HG03135 (cell line): ENCODE results near the gene MED13.
A peak's percentile ranks its signal among the peaks of the same experiment; 100 is the strongest.

Source experiments
- ATAC-seq: cut with Tn5 transposase; IDR thresholded peaks from one replicate; pipeline ENCODE4 v1.9.1; 2021; ENCODE audit warnings: mild to moderate bottlenecking, moderate library complexity; ENCODE audit not compliant: unreplicated experiment

Gene MED13, protein sequence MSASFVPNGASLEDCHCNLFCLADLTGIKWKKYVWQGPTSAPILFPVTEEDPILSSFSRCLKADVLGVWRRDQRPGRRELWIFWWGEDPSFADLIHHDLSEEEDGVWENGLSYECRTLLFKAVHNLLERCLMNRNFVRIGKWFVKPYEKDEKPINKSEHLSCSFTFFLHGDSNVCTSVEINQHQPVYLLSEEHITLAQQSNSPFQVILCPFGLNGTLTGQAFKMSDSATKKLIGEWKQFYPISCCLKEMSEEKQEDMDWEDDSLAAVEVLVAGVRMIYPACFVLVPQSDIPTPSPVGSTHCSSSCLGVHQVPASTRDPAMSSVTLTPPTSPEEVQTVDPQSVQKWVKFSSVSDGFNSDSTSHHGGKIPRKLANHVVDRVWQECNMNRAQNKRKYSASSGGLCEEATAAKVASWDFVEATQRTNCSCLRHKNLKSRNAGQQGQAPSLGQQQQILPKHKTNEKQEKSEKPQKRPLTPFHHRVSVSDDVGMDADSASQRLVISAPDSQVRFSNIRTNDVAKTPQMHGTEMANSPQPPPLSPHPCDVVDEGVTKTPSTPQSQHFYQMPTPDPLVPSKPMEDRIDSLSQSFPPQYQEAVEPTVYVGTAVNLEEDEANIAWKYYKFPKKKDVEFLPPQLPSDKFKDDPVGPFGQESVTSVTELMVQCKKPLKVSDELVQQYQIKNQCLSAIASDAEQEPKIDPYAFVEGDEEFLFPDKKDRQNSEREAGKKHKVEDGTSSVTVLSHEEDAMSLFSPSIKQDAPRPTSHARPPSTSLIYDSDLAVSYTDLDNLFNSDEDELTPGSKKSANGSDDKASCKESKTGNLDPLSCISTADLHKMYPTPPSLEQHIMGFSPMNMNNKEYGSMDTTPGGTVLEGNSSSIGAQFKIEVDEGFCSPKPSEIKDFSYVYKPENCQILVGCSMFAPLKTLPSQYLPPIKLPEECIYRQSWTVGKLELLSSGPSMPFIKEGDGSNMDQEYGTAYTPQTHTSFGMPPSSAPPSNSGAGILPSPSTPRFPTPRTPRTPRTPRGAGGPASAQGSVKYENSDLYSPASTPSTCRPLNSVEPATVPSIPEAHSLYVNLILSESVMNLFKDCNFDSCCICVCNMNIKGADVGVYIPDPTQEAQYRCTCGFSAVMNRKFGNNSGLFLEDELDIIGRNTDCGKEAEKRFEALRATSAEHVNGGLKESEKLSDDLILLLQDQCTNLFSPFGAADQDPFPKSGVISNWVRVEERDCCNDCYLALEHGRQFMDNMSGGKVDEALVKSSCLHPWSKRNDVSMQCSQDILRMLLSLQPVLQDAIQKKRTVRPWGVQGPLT (N-terminal part only)

DNA sequence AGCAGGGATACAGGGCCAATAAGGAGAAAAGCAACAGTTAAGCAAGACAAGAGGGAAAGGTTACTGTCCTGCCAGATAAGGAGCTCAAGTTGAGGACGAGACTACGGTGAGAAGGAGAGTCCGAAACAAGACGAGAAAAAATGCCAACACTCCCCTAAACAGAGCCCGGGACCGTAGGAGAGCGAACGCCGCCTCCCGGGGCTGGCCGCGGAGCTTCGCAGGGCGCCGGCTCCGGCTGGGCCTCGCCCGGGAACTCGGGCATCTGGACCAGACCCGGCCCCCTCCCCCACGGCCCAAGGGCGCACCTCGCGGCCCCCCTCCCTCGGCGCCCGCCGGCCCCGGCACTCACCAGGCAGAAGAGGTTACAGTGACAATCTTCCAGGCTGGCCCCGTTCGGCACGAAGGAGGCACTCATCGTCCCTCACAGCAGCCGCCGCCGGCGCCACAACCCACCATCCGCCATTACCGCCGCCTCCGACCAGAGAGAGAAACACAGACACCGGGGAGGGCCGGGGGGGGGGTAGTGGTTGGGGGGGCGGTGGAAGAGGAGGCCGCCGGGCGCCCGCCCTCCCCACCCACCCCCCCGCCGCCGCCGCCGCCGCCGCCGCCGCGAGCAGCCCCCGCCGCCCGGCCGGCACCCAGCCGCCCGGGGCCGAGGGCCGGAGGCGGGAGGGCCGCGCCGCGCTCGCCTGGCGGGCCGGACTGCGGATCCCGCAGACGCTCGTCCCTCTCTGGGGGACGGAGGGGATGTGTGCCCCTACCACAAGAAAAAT, at the start of gene MED13:
Gene MED13, minus strand, starts transcription at position 488 of the 773 bp plus-strand sequence. Its CDS starts 73 bp downstream, at position 415.
- ATAC-seq, result no peak

DNA sequence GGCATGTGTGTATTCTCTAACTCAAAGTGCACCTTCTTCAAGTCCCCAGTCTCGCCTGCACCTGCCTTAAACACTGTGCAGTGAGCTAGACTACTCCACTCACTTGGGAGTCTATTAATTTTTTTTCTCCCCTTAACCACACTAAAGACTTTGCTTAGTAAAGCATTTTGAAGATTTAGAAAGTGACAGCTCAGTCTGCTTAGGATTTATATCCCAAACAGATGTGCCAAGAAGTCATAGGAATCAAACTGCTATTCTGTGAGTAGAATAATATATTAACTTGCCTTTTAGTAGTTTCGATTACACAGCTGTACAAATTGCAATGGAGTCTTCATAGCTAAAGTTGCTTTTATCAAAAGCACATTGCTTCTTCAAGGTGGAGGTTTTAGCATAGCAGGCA, 47.2 kb upstream of the MED13 start:
- no peak for ATAC-seq

DNA sequence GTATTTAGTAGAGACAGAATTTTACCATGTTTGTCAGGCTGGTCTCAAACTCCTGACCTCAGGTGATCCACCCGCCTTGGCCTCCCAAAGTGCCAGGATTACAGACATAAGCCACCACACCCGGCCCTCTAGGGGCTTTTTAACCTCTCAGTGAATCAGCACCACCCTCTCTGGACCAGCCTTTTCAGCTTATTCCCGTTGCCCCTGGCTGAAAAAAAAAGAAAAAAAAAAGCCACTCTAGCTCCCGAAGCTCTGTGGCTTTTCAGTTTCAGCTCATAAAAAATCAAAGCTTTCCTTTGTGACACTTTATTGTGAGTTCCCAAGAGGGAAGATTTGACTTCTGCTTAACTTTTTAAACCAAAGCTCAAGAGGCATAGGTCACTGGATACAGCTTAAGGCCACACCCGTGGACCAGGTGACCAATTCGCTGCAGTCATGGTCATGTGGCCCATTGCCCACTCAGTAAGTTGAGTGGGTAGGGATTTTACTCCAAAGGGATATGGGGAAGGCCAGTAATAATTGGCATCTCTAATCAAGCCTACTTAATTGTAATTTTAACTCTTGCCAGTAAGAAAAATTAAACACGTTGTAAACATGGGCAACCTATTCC, 46.6 kb upstream of the MED13 start:
- ATAC-seq, result no peak

DNA sequence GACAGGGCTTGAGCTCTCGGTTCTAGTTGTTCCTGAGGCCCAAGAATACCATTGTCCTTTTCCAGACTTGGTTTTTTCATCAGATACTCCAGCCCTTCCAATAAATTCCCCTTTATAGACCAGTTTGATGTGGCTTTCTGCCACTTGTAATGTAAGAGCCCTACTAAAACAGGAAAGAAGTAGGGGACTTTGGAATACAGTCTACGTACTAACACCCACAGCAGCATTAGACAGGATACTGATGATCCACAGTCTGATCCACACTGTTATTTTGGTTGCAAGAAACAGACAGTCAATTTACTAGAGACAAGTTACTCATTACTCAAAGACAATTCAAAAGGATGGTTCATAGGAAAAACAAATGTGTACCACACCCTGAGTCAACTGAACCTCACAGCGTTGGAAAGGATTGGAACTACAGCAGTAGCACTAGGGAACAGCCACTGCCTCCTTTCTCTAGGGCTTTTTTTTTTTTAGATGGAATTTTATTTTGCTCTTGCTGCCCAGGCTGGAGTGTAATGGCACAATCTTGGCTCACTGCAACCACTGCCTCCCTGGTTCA, 45.9 kb upstream of the MED13 start:
- no peak for ATAC-seq

DNA sequence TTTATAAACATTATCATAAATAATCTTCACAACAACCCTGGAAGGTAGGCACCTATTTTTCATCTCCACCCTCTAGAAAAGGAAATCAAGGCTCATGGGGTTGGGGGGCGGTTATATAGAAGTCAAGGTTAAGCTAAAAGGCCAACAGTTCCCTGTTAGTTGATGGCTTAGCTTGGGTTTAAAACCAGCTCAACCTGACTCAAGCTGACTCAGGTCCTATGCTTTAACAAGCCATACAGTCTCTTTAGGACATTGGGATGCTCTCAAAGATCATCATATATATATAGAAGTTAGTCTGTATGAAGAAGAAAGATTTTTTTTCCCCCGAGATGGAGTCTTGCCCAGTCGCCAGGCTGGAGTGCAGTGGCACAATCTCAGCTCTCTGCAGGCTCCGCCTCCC, 44.8 kb upstream of the MED13 start:
- no peak for ATAC-seq

DNA sequence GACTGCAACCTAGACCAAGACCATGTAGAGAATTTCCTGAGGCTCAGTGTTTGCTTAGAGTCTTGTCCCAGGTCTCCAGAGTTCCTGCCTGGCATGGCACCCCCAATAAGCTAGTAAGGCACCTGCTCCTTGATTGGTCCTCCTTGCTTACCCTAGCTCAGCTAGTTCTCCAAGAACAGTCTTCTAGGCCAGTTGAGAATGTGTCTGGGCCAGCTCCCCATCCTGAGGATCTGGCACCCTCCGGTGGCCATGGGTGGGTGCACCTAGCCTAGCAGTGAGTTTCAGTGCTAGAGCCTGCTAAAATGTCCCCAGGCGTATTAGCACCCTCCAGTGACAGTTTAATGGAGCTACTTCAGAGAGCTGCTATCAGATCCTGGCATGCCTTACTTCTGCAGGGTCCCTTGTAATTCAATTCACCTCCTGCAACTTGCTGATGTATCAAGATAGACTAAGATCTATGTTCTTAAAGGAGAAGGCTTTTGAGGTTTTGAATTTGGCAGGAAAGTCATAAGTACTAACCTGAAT, 44.4 kb upstream of the MED13 start:
- peak; percentile 99 for ATAC-seq

DNA sequence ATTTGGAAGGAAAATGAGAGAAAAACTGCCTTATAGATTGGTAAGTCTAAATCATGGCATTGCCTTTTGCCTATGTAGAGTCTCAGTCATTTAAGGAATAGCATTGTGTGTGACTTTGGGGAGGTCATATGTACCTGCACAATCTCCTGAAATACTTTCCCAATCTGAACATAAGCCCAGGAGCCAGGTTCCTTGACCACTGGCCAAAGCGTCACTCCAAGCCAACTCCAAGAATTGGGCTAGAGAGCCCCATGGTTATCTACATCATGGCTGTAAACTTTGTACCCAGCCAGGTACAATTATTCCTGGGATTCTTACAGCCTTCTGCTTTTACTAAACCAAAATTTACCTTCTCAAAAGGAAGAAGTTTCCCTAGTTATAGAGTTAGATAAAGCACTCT, 40.8 kb upstream of the MED13 start:
- ATAC-seq, result no peak

DNA sequence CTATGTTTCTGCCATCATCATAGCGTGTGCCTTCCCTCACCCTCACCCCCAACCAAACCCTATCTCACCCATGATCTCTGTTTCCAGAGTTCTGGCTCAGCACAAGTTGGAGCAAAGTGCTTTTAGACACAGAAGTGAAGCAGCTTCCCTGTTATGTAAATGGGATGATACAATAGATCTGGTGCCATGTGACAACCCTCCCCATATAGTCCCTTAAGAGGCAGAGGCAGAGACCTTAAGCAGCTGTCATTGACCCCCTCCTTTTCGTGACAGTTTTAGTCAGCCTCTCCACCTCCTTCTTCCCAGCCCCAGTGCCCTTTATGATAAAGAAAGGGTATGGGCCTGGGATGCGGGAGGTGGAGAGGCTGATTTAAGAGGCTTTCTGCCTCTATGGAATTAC, 40.3 kb upstream of the MED13 start:
- no peak for ATAC-seq

DNA sequence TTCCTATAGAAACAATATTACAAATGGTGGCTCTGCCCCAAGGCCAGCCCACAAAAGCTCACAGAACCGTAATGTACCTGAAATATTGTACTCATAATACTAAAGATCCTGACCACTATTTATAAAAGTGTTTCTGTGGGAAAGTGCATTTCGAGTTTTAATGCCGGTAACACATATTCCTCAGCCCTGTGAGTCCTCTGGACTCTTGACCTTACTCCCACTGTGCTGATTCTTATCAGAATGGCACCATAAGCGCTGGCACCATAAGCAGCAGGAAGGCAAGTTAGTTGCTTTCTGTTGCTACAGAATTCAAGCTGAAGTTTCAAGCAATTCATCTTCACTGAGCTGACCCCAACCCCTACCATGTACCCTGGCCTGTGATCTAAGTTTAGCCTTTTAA, 36.4 kb upstream of the MED13 start:
- ATAC-seq, result no peak

DNA sequence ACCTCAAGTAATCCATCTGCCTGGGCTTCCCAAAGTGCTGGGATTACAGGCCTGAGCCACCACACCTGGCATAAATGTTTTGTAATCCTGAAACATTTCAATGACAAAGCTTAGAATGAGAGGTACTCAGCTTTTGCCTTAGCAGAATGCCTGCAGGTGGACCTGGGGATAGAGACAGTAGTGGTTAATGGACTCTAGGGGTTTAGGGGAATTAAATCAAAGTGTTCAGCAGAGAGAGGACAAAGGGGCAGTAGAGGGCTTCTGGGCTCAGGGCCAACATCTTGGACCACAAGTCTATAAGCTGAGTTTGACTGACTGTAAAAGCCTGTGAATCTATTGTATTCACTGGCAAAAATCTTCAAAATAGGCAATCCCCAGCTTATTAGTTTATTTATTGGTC, 36.0 kb upstream of the MED13 start:
- ATAC-seq, result no peak

DNA sequence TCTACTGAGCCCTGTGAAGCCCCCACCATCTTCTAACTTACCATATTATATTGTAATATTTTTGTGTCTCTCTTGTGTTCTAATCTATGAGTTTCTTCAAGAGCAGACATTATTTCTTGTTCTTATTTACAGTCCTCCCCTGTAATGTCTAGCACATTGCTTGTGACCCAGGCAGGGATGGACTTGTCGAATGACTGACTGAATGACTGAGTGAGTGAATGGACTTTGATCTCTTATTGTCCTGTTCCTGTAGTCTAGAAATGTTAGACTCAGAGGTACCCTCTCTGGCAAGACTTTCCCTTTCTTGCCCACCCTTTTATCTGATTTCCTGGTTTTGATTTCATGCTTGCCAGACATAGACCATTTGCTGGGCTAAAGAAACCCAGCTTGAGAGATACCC, 35.0 kb upstream of the MED13 start:
- ATAC-seq, result no peak

DNA sequence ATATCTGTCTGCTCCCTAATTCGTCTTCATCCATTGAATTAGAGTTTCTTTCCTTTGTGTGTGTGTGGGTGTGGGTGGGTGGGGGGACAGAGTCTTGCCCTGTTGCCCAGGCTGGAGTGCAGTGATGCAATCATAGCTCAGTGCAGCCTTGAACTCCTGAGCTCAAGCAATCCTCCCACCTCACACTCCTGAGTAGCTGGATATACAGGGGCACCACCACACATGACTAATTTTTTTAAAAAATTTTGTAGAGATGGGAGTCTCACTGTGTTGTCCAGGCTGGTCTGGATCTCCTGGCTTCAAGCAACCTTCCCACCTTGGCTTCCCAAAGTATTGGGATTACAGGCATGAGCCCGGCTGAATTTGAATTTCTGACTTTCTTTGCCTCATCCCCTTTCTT, 34.5 kb upstream of the MED13 start:
- no peak for ATAC-seq

DNA sequence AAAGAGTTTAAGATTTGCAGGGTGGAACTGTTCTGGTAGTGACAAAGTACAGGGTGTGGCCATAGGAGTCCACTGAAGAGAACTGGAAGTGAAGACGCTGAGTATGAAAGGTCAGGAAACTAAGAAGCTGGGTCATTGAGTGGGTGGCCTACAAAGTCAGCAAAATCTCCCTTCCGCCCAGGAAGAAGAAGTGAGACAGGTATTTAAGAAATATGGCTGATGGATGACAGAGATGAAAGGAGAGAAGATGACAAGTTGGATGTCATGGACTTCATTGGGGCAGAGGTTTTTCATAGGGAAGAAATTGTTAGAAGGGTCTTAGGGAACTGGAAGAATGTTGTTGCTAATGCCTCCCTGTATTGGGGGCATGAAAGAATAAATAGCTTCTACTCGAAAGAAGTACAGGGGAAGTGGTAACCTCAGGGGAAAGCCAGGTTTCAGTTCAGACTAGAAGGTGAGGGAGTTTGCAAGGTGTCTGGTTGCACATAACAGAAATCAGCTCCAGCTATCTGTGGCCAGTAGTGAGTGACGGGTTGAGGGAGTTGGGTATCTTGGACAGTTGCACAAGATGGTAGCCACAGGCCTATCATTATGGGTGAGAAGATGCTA, 33.6 kb upstream of the MED13 start:
- ATAC-seq, result peak; percentile 89

DNA sequence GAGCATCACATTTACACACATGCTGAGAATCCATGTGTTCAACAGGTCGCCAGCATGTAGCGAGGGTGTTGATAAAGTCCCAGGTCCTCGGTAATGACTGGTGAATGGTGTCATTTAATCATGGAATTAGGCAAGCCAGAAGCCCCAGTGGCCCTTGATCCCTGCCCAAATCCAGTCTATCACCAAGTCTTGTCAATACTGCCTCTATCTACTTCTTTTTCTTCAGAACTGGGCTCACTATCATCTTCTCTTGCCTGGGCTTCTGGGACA, 31.3 kb upstream of the MED13 start:
- no peak for ATAC-seq

DNA sequence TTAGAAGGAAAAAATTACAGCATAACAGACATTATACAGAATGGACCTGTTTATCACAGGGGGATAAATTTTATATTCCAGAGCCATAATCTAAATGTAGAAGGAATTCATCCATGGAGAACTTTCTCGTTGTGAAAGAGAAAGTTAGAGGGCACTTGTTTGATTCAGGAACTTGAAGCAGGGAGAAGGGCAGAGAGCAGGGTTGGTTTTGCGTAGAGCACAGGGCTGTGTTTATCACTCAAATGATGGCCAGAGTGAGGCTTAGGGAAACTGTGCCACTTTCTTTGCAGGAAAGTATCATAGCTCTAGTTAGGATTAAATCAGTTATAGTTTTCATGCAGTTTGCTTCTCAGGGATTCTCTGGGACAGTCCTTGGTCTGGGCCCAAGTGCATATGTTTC, 29.1 kb upstream of the MED13 start:
- ATAC-seq, result no peak

DNA sequence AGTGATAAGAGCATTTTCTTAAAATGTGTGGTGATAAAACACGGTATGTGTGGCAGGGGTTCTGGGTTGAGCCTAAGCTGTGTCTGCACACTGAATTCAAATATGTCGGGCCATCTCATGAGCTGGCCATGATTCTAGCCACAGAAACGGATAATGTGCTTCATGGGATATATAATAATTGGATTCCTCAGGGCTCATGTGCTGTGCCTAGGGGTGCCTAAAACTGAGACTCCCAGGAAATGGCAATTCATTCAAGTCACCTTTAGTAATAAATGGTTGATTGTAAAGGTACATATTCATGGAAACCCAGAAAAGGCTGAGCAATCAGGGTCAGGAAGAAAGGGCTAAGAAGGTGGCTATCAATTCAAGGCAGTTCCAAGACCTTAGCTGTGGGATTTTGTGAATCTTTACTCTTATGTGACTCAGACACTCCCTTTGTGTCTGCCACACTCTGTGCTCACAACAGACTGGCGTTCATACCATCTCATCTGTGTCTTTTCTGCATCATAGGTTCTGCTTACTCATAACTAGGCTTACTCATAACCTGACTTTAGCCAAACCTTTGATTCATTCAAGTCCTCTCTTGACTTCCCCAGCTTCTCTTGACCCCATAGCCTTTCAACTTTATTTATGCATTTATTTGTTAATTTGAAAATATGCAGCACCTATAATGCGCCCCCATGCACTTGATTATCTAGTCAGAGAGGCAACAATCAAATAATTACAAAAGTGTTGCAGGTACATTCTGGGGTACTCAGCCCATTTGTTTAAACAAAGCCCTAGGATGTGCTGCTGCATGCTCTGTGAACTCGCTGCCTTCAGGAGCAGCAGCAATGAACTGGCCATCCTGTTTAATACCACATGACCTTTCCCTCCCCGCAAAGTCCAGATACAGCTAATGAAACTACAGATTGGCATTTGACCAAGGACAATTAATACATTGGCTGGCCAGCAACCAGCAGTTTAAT, 28.4 kb upstream of the MED13 start:
- peak; percentile 96 for ATAC-seq

DNA sequence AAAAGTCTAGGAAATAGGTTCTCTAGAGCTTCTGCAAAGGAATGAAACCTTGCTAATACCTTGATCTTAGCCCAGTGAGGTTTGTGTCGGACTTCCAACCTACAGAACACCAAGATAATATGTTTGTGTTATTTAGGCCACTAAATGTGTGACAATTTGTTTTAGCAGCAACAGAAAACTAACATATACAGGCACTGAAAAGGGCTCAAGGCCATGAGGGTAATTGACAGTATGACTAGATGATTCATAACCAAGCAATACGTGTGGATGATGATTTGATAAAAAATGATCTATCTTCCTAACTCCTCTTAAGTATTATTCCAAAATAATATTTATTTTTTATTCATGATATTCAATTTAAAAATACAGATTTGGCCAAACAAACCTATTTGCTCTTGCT, 27.7 kb upstream of the MED13 start:
- ATAC-seq, result no peak

DNA sequence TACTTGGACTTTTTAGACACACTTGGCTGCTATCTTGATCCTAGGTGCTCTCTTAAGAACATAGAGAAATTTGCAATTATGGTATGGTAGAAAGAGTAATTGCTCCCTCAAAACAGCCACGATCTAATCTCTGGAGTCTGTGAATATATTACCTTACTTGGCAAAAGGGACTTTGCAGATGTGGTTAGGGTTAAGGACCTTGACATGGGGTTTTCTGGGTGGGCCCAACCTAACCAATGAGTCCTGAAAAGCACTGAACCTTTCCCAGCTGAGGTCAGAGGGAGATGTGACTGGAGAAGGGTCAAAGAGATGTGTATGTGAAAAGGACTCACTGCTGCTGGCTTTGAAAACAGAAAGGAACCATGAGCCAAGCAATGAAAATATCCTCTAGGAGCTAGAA, 26.7 kb upstream of the MED13 start:
- no peak for ATAC-seq
